H1 (cell line): ENCODE data around the gene CCDC102A.

Experiments used
- CEBPB ChIP-seq: IDR thresholded peaks from 2 replicates; pipeline ENCODE4 v1.6.1; 2012; ENCODE audit warnings: low read depth, low read length
- CHD2 ChIP-seq: IDR thresholded peaks from 2 replicates; pipeline ENCODE4 v1.6.1; 2012; ENCODE audit warnings: low read length, improper control_type of control experiment
- CTCF ChIP-seq, 3 experiments: IDR thresholded peaks; 1 replicate in 2 of 3; 2 replicates in 1 of 3; pipeline versions ENCODE4 v1.5.1 to v1.6.1; 2011; ENCODE audit warnings: low read length in 3 of 3, mild to moderate bottlenecking in 3 of 3, inconsistent platforms in 2 of 3, low read depth in 1 of 3, moderate library complexity in 1 of 3; ENCODE audit not compliant: insufficient read depth in 1 of 3; ENCODE audit errors: control extremely low read depth in 1 of 3
- EP300 ChIP-seq, 2 experiments: IDR thresholded peaks; 1 replicate in 1 of 2; 2 replicates in 1 of 2; pipeline ENCODE4 v1.6.1; 2011 to 2012; ENCODE audit warnings: low read depth in 2 of 2, low read length in 2 of 2, mild to moderate bottlenecking in 2 of 2, borderline replicate concordance in 1 of 2, inconsistent platforms in 1 of 2, moderate library complexity in 1 of 2
- EZH2 ChIP-seq: fragments of 200-600 bp; sonication (generic); IDR thresholded peaks from 2 replicates; pipeline ENCODE4 v1.7.1; 2012; ENCODE audit warnings: low read depth, mild to moderate bottlenecking, moderate library complexity, low read length, inconsistent platforms; ENCODE audit not compliant: severe bottlenecking
- JUND ChIP-seq: IDR thresholded peaks from 2 replicates; pipeline ENCODE4 v1.6.1; 2011; ENCODE audit warnings: mild to moderate bottlenecking, improper control_type of control experiment, low read length
- MAX ChIP-seq: IDR thresholded peaks from 2 replicates; pipeline ENCODE4 v1.6.1; 2012; ENCODE audit warnings: inconsistent platforms
- POU5F1 ChIP-seq: IDR thresholded peaks from 2 replicates; pipeline ENCODE4 v1.6.1; 2011; ENCODE audit warnings: low read depth, mild to moderate bottlenecking, low read length, moderate library complexity
- SIX5 ChIP-seq: IDR thresholded peaks from 2 replicates; pipeline ENCODE4 v1.6.1; 2011; ENCODE audit warnings: mild to moderate bottlenecking, low read depth, low read length
- SP4 ChIP-seq: IDR thresholded peaks from 2 replicates; pipeline ENCODE4 v1.6.1; 2012; ENCODE audit warnings: low read length, inconsistent platforms
- USF2 ChIP-seq: IDR thresholded peaks from 2 replicates; pipeline ENCODE4 v1.6.1; 2011; ENCODE audit warnings: low read length, improper control_type of control experiment

DNA sequence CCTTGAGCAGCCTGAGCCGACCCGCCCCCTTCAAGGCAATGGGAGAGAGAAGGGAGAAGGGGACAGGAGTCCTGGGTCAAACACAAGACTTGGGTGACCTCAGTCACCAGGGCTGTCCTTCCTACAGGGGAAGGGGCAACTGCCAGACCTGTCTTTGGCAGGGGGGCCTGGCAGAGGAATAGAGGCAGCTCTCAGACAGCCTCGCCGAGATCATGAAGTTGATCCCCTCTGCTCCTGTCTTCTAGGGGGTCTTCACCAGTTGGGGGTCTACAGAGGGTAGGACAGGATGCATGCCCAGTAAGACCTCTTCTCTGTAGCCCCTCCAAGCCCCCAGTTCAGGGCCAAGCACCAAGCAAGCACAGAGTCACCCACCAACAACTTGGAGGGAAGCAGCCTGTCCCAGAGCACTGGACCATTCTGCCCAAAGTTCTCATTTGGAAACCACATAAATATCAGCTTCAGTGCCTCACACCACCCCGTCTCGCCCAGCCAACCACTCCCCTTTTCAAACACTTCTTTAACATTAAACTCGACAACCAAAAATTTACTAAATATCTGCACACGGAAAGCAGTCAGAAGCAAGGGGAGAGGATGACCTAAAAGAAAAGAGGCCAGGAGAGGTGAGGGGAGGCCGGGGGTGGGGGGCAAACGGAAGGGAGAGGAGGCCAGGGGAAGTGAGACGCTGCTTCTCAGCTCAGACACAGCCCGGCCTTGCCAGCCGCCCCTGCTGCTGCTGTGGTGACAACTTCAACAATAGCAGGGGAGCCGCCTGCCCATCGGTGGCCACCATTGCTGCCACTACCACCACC is 57.8 kb downstream of the CCDC102A start:
- TF ChIP-seq USF2 (no peak), EP300 (IDR thresholded peaks at IDR 0.05; ENCODE audit: borderline replicate concordance in 1 of 2, low read depth in 2 of 2, low read length in 2 of 2) (no peak), EZH2 (no peak), JUND (no peak), MAX (no peak), CTCF (IDR thresholded peaks at IDR 0.05; ENCODE audit: control extremely low read depth in 1 of 3, insufficient read depth in 1 of 3, low read depth in 1 of 3, low read length in 3 of 3) (no peak), SIX5 (no peak), CHD2 (no peak), SP4 (no peak), CEBPB (no peak), POU5F1 (no peak)
